SU-DHL-6 (cell line): ENCODE results near the gene POLRMT.

ENCODE experiments used
- H2AFZ ChIP-seq: fragments of 200-600 bp; sonication (generic); 2 replicates; pipeline ENCODE4 v1.6.1; 2014; ENCODE audit warnings: low read depth, mild to moderate bottlenecking, moderate library complexity, mixed read lengths, antibody characterized with exemption, low read length; ENCODE audit not compliant: severe bottlenecking
- H3F3A ChIP-seq: fragments of 200-600 bp; shearing (Covaris generic); 2 replicates; pipeline ENCODE4 v1.6.0; 2016; ENCODE audit warnings: antibody characterized with exemption, mild to moderate bottlenecking; ENCODE audit not compliant: insufficient read depth
- H3K27ac ChIP-seq: fragments of 200-600 bp; sonication (generic); 2 replicates; pipeline ENCODE4 v1.5.1; 2016; ENCODE audit warnings: low read depth, mild to moderate bottlenecking, low read length, moderate library complexity, mixed read lengths
- H3K27me3 ChIP-seq: fragments of 200-600 bp; sonication (generic), shearing (Covaris generic); 2 replicates; pipeline ENCODE4 v1.6.0; 2014; ENCODE audit warnings: mild to moderate bottlenecking, low read length
- H3K36me3 ChIP-seq: fragments of 200-600 bp; sonication (generic); 2 replicates; pipeline ENCODE4 v1.6.1; 2014; ENCODE audit warnings: mild to moderate bottlenecking, low read length, mixed read lengths
- H3K4me2 ChIP-seq: fragments of 300-600, 200-600 bp; shearing (Covaris generic), sonication (generic); 2 replicates; pipeline ENCODE4 v1.6.0; 2014; ENCODE audit warnings: low read length, low read depth, mild to moderate bottlenecking; ENCODE audit not compliant: poor library complexity, severe bottlenecking
- H3K4me3 ChIP-seq: fragments of 200-600 bp; sonication (generic); 2 replicates; pipeline ENCODE4 v1.5.1; 2014; ENCODE audit warnings: antibody characterized with exemption, low read length, mild to moderate bottlenecking, mixed read lengths; ENCODE audit not compliant: insufficient read depth, poor library complexity, severe bottlenecking
- H3K79me2 ChIP-seq: fragments of 200-600 bp; sonication (generic); 2 replicates; pipeline ENCODE4 v1.6.1; 2014; ENCODE audit warnings: mild to moderate bottlenecking, low read length, moderate library complexity; ENCODE audit not compliant: insufficient read depth
- H3K9ac ChIP-seq: fragments of 200-600 bp; sonication (generic); 2 replicates; pipeline ENCODE4 v1.7.0; 2014; ENCODE audit warnings: mild to moderate bottlenecking, low read length
- H3K9me2 ChIP-seq: fragments of 200-600 bp; sonication (generic); replicated peaks from 2 replicates; pipeline ENCODE4 v1.6.1; 2014; ENCODE audit warnings: low read length; ENCODE audit not compliant: insufficient read depth
- H3K9me3 ChIP-seq: fragments of 200-600 bp; sonication (generic); 2 replicates; pipeline ENCODE4 v1.6.1; 2014; ENCODE audit warnings: low read length, mixed read lengths; ENCODE audit not compliant: insufficient read depth
- H4K20me1 ChIP-seq: fragments of 200-600 bp; sonication (generic); 2 replicates; pipeline ENCODE4 v1.6.1; 2014; ENCODE audit warnings: low read depth, mild to moderate bottlenecking, antibody characterized with exemption, low read length, moderate library complexity, mixed read lengths
- EZH2phosphoT487 ChIP-seq: fragments of 200-600 bp; sonication (generic), shearing (Covaris generic); conservative IDR thresholded peaks from 2 replicates; pipeline ENCODE4 v1.6.1; 2018; ENCODE audit warnings: mild to moderate bottlenecking, antibody characterized with exemption, low read length, moderate library complexity, mixed read lengths
- TF ChIP-seq, protein P1 (sequence below): fragments of 200-600 bp; sonication (generic); IDR thresholded peaks from one replicate; pipeline ENCODE4 v1.5.1; 2017; ENCODE audit warnings: antibody characterized with exemption, mild to moderate bottlenecking, low read length, moderate library complexity; ENCODE audit not compliant: insufficient read depth, poor library complexity, severe bottlenecking

POLRMT gene

DNA sequence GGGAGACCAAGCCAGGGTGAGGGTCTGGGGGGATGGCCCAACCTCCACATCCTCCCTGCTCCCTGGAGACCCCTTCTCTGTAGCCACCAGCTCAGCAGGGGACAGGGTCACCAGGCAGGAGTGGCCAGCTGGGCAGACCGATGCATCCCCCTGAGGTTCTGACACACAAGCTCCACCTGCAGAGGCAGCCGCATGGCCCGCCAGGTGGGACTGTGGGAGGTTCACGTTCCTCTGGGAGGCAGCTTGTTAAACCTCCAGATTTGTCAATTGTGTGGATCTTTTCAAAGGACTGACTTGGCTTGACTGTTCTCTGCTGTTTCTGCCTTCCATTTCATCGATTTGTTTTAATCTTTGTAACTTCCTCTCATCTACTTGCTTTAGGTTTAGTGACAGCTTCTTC lies 8.1 kb downstream of the POLRMT start:
- no peak overlapping the region for H3K27ac ChIP-seq
- H3K9me2 ChIP-seq, result no peaks in the 10 kb centered on the region
- no peak overlapping the region for H3K9ac ChIP-seq
- no peak for TF ChIP-seq EZH2phosphoT487
- TF ChIP-seq, protein P1, sequence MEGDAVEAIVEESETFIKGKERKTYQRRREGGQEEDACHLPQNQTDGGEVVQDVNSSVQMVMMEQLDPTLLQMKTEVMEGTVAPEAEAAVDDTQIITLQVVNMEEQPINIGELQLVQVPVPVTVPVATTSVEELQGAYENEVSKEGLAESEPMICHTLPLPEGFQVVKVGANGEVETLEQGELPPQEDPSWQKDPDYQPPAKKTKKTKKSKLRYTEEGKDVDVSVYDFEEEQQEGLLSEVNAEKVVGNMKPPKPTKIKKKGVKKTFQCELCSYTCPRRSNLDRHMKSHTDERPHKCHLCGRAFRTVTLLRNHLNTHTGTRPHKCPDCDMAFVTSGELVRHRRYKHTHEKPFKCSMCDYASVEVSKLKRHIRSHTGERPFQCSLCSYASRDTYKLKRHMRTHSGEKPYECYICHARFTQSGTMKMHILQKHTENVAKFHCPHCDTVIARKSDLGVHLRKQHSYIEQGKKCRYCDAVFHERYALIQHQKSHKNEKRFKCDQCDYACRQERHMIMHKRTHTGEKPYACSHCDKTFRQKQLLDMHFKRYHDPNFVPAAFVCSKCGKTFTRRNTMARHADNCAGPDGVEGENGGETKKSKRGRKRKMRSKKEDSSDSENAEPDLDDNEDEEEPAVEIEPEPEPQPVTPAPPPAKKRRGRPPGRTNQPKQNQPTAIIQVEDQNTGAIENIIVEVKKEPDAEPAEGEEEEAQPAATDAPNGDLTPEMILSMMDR, result no peak
- no peak overlapping the region for H3K4me2 ChIP-seq
- no peak overlapping the region for H2AFZ ChIP-seq
- no peaks in the 10 kb centered on the region for H3F3A ChIP-seq
- no peaks in the 10 kb centered on the region for H3K79me2 ChIP-seq
- H3K27me3 ChIP-seq, result no peaks in the 10 kb centered on the region
- H3K9me3 ChIP-seq, result no peaks in the 10 kb centered on the region
- H4K20me1 ChIP-seq, result no peaks in the 10 kb centered on the region
- no peak overlapping the region for H3K4me3 ChIP-seq
- peaks cover 2% of the 10 kb centered on the region; the same call in 1 of the 2 replicates for H3K36me3 ChIP-seq

DNA sequence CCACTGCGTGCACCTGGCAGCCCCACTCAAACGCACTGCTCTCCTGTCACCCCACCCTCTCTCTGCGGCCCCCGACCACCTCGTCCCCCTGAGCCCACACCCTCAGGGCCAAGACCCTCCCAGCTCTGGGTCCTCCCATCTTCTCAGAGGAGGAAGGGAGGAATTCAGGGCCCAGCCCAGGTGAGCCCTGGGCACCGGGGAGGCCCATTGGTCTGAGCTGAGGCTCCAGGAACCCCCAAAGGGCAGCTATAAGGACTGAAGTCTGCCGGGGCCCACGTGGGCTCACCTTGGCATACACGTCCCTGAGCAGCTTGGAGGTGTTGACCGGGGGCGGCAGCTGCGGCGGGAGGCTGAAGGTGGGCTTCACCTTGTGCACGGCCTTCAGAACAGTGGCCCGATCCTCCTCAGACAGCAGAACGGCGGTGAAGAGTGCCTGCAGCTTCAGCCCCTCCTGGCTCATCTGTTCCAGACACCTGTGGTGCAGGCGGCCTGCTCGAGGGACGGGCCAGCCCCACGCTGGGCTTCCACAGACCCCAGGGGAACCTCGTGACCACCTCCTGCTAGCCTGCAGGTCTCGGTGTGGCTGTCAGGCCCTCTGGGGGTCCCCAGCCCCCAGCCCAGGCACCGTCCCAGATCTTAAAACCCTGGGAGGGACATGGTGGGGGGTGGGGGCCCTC lies 8.8 kb downstream of the POLRMT start:
- H4K20me1 ChIP-seq, result no peaks in the 10 kb centered on the region
- H3K9ac ChIP-seq, result no peak overlapping the region
- no peak for TF ChIP-seq EZH2phosphoT487
- TF ChIP-seq, protein P1, result no peak
- peaks cover 2% of the 10 kb centered on the region; the same call in 1 of the 2 replicates for H3K36me3 ChIP-seq
- no peaks in the 10 kb centered on the region for H3K79me2 ChIP-seq
- no peak overlapping the region for H3K4me3 ChIP-seq
- no peaks in the 10 kb centered on the region for H3F3A ChIP-seq
- H3K4me2 ChIP-seq, result no peak overlapping the region
- H2AFZ ChIP-seq, result no peak overlapping the region
- no peaks in the 10 kb centered on the region for H3K9me2 ChIP-seq
- H3K27ac ChIP-seq, result no peak overlapping the region
- no peaks in the 10 kb centered on the region for H3K27me3 ChIP-seq
- H3K9me3 ChIP-seq, result no peaks in the 10 kb centered on the region

DNA sequence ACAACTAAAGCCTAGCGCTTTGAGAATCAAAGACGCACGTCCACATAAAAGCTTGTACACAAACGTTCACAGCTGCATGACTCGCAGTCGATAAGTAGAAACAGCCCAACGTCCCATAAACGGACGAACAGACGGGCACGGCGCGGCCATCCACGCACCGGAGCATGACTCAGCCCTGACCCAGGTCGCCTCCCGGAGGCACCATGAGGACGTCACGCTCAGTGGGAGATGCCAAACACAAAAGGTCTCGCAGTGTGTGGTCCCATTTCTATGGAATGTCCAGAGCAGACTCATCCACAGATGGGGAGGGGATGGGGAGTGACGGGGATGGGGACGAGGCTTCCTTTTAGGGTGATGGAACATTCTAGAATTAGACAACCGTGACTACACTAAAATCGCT lies 9.4 kb downstream of the POLRMT start:
- H3K4me2 ChIP-seq, result no peak overlapping the region
- H3K79me2 ChIP-seq, result no peaks in the 10 kb centered on the region
- no peaks in the 10 kb centered on the region for H3K27me3 ChIP-seq
- no peaks in the 10 kb centered on the region for H3K9me2 ChIP-seq
- no peak overlapping the region for H3K4me3 ChIP-seq
- TF ChIP-seq, protein P1, result no peak
- no peak overlapping the region for H3K27ac ChIP-seq
- H2AFZ ChIP-seq, result no peak overlapping the region
- no peaks in the 10 kb centered on the region for H4K20me1 ChIP-seq
- no peaks in the 10 kb centered on the region for H3K9me3 ChIP-seq
- no peak overlapping the region for H3K9ac ChIP-seq
- no peaks in the 10 kb centered on the region for H3F3A ChIP-seq
- peaks cover 2% of the 10 kb centered on the region; the same call in 1 of the 2 replicates for H3K36me3 ChIP-seq
